AG04450 (cell line): ENCODE results near the gene GAPVD1. TPM values are rescaled to one million over a fixed set of nuclear protein-coding genes. Genes with fewer than 3 reads are reported as not detected.

Experiments used
- CTCF ChIA-PET: fragments of 300-600, 350-600 bp; formaldehyde crosslinking; extraction: SDS; loops from one replicate; lab custom pipeline; 2022; ENCODE audit warnings: antibody characterized with exemption, inconsistent platforms; lab: Charles Lee
- POLR2A ChIA-PET: fragments of 350-600 bp; formaldehyde crosslinking; extraction: SDS; loops from one replicate; lab custom pipeline; 2021; ENCODE audit warnings: antibody characterized with exemption, inconsistent platforms; lab: Yijun Ruan, JAX
- DNase-seq: peaks from one replicate; pipeline ENCODE4 v3.0.0-alpha.2; 2011; ENCODE audit warnings: low read depth, low spot score
- H3K27ac ChIP-seq: one replicate; pipeline ENCODE4 v1.5.1; 2012; ENCODE audit warnings: low read depth, low read length, control low read depth
- H3K27me3 ChIP-seq: one replicate; pipeline ENCODE4 v1.6.0; 2012; ENCODE audit warnings: low read length; ENCODE audit not compliant: control insufficient read depth, insufficient read depth
- H3K4me3 ChIP-seq: 2 replicates; pipeline ENCODE4 v1.5.1; 2011; ENCODE audit warnings: mild to moderate bottlenecking, low read depth, low read length, control low read depth
- H3K9me3 ChIP-seq: 2 replicates; pipeline ENCODE4 v1.5.1; 2012; ENCODE audit warnings: low read length; ENCODE audit not compliant: control insufficient read depth, insufficient read depth
- CTCF ChIP-seq: IDR thresholded peaks from 2 replicates; pipeline ENCODE4 v1.5.1; 2011; ENCODE audit warnings: low read depth, low read length, control low read depth, inconsistent platforms
- polyA plus RNA-seq: library from polyadenylated mRNA; depleted of rRNA; stranded (reverse); fragments of >200 nt; gene quantifications from 2 replicates; pipeline ENCODE4 v1.2.3, GENCODE V29; 2011

GAPVD1 gene
- polyA plus RNA-seq, 1 experiment, result 25.8 TPM

GRCh38 chr9:125293134-125293533 is 31.5 kb downstream of the GAPVD1 start:
- Histone ChIP-seq H3K27ac (no peak overlapping the region), H3K9me3 (no peaks in the 10 kb centered on the region), H3K4me3 (no peak overlapping the region), H3K27me3 (no peaks in the 10 kb centered on the region)
- no peak for TF ChIP-seq CTCF
- DNase-seq, result no peak
- POLR2A ChIA-PET, result interaction anchor here (0.7 kb wide), 1 partner anchor 50 kb away, joined by 6 read pairs; no protein-coding TSS in a partner anchor
- CTCF ChIA-PET, result no interaction called here

- H3K4me3 ChIP-seq, result no peak overlapping the region
- CTCF ChIA-PET, result no interaction called here
- POLR2A ChIA-PET, result no interaction called here
These were observed 34.0 kb downstream of the GAPVD1 start for GRCh38 chr9:125295657-125296056.

GRCh38 chr9:125296843-125297372 is 35.3 kb downstream of the GAPVD1 start:
- H3K27me3 ChIP-seq, result no peaks in the 10 kb centered on the region
- H3K9me3 ChIP-seq, result no peaks in the 10 kb centered on the region
- no peak for TF ChIP-seq CTCF
- H3K27ac ChIP-seq, result no peak overlapping the region
- ChIA-PET CTCF (no interaction called here), POLR2A (no interaction called here)
- no peak overlapping the region for H3K4me3 ChIP-seq
- no peak for DNase-seq

More at GRCh38 chr9:125295657-125296056, 34.0 kb downstream of the GAPVD1 start:
- DNase-seq, result no peak
- Histone ChIP-seq H3K27ac (no peak overlapping the region), H3K27me3 (no peaks in the 10 kb centered on the region), H3K9me3 (no peaks in the 10 kb centered on the region)
- no peak for TF ChIP-seq CTCF

- H3K27ac ChIP-seq, result no peak overlapping the region
- no peaks in the 10 kb centered on the region for H3K27me3 ChIP-seq
- TF ChIP-seq CTCF, result no peak
- no peak overlapping the region for H3K4me3 ChIP-seq
- POLR2A ChIA-PET, result interaction anchor here (0.6 to 1.6 kb wide), 2 partner anchors 57 to 61 kb away, joined by 5 to 15 read pairs; partner anchors contain the start of gene HSPA5
- no peak for DNase-seq
- no peaks in the 10 kb centered on the region for H3K9me3 ChIP-seq
- CTCF ChIA-PET, result interaction anchor here (0.7 kb wide), 1 partner anchor 36 kb away, joined by 5 read pairs; no protein-coding TSS in a partner anchor
These were observed 36.3 kb downstream of the GAPVD1 start for GRCh38 chr9:125297917-125298316.

GRCh38 chr9:125302241-125302640 is 40.6 kb downstream of the GAPVD1 start:
- DNase-seq, result no peak
- ChIA-PET CTCF (no interaction called here), POLR2A (no interaction called here)
- no peak overlapping the region for H3K27ac ChIP-seq
- no peaks in the 10 kb centered on the region for H3K9me3 ChIP-seq
- H3K27me3 ChIP-seq, result no peaks in the 10 kb centered on the region
- no peak for TF ChIP-seq CTCF
- no peak overlapping the region for H3K4me3 ChIP-seq
